Erythroblast (primary cell): ENCODE results near the gene TMEM52.

Experiments
- DNase-seq, 2 experiments: peaks; one replicate each; lab custom pipeline; 2025; lab: John Stamatoyannopoulos, UW
- GATA1 ChIP-seq: IDR thresholded peaks from 2 replicates; pipeline ENCODE4 v1.6.1; 2011; ENCODE audit warnings: low read depth, mild to moderate bottlenecking, control low read depth, low read length, moderate library complexity
- POLR2A ChIP-seq: IDR thresholded peaks from 2 replicates; pipeline ENCODE4 v1.6.1; 2011; ENCODE audit warnings: mild to moderate bottlenecking, low read length

The TMEM52 gene

GRCh38 chr1:1917995-1918900 lies 831 bp downstream of the TMEM52 start:
- TF ChIP-seq POLR2A = no peak
- no peak for TF ChIP-seq GATA1
- no peak for DNase-seq

GRCh38 chr1:1917304-1917976 lies 1.6 kb downstream of the TMEM52 start:
- DNase-seq = no peak
- TF ChIP-seq GATA1 (no peak), POLR2A (no peak)

- DNase-seq = no peak
- TF ChIP-seq POLR2A (no peak), GATA1 (no peak)
Measured at GRCh38 chr1:1916851-1917251, 2.2 kb downstream of the TMEM52 start.

DNA sequence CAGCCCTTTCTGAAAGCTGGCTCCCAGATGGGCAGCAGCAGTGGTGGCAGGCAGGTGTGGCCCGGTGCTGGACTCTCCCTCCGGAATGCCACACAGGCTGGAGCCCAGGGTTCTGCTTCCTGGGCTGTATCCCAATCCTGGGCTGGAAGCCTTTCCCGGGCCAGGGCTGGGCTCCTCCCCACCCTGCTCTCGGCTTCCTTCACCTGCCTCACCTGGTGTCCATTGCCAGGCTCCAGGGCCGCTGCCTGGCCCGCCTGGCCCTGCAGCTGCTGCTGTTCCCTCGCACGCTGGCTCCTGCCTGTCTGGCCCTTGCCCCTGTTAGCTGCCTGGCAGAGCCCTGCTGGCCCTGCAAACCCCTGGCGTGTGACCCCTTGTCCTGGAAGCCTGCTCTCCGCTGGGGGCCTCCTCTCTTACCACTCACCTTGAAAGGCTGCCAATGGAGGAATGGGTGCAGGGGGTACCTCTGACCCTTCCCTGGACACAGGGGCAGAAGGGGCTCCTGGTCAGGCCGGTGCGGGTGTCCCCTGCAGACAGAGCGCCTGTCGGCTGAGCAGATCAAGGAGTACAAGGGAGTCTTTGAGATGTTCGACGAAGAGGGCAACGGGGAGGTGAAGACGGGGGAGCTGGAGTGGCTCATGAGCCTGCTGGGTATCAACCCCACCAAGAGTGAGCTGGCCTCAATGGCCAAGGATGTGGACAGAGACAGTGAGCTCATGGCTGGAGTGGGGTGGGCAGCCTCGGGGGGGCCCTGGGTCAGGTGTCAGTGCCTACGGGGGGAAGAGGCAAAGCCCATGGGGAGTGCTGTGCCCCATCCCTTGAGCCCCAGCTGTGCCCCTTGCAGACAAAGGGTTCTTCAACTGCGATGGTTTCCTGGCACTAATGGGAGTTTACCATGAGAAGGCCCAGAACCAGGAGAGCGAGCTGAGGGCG lies 2.9 kb downstream of the TMEM52 start:
- no peak for TF ChIP-seq POLR2A
- no peak for TF ChIP-seq GATA1
- no peak for DNase-seq

DNA sequence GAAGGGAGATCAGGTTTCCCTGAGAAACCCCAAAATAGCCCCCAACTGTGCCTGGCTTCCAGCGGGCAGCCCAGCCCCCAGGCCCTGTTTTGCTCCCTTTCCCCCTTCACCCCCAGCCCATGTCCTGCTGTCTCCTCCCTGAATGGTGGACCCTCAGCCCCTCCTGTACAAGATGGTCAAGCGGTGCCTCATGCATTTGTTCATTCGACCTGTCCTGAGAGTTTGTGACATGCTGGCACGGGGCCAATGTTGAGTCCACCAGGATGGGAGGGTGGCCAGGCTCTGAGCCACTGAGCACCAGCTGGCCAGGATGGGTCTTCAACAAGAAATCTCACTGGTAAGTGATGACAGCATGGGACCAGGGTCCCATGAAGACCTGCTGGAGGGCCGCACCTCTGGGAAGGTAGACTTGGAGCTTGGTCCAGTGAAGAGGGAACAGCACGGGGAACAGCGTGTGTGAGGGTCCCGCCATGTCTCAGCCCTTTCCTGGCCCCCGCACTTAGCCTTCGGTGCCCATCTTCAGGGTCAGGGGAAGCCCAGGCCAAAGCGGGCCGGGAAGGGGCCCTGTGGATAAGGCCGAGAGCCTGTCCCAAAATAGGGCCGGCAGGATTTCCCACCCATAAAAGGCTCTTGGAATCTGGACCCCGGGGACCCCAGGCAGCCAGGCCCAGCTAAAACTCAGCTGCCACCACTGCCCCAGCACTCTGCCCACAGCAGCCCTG lies 3.9 kb downstream of the TMEM52 start, which contains the start of gene CALML6:
Gene CALML6, plus strand, starts transcription at position 290 of the 722 bp plus-strand sequence. Its CDS starts 21 bp downstream, at position 311.
- TF ChIP-seq GATA1 (no peak), POLR2A (no peak)
- DNase-seq = no peak

DNA sequence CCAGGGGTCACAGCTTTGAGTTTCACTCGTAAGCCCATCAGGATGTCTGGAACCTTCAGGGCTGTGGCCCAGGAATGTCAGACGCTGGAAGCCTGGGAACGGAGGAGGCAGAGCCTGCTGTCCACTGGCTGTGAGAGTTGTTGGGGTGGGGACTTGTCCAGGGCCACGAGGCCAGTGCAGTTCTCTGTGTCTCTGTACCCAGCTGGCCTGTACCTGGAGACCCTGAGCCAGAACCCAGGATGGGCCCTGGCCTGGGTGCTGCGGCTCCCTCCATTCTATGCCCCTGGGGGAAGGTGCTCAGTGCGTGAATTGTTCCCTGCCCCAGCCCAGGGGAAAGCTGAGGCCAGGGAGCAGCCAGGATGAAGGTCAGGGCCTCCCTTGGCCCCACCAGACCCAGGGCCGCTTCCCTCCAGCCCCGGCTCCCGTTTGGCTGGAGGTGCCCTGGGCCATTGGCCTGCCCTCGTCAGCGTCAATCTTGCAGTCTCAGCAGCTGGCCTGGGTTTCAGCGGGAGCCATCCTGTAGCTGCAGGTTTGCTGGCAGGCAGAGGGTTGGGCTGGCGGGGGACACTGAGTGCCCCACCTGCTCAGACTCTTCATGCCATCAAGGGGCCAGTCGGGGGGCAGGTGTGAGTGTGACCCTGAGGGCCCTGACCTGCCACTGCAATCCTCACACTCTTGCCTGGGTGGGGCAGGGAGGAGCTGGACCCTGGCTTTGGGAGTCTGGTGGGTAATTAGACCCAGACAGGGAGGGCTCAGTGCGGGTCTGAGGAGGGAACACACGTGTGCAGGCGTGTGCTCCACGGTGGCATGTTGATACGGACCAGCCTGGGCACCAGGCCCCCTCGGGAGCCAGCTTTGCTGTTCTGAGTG lies 4.7 kb downstream of the TMEM52 start:
- no peak for TF ChIP-seq POLR2A
- no peak for TF ChIP-seq GATA1
- DNase-seq = no peak

- TF ChIP-seq GATA1 = no peak
- TF ChIP-seq POLR2A = no peak
- no peak for DNase-seq
Measured at GRCh38 chr1:1911350-1912041, 7.6 kb downstream of the TMEM52 start.

DNA sequence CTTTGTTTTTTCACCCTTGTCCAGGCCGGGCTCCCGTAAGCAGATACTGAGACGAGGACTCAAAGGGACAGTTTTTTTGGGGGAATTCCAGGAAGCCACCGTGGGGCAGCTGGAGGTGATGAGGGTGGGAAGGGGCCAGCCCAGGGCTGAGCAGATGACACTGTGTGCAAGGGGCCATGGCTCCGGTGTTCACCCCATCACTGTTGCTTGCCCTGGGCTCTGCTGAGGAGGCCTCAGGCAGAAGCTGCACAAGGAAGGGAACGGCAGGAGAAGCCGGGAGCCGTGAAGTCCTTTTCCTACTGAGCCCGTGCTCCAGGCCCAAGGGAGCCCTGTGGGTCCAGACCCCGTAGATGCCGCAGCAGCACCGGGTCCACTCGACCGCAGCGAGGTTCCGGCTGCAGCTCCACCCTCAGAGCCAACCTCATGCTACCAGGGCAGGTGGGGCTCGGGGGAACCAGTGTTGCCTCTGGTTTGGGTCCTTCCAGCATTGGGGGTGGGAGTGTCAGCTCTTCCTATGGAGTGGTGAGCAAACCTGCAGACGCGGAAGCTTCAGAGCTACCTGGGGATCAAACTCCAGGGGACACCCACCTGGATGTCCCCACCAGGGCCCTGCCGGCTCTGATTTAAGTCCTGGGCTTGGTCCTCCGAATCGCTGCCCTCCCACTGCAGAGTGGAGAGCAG lies 8.3 kb downstream of the TMEM52 start:
- TF ChIP-seq GATA1 (no peak), POLR2A (no peak)
- DNase-seq = no peak

- no peak for DNase-seq
- TF ChIP-seq POLR2A (no peak), GATA1 (no peak)
Measured at GRCh38 chr1:1910033-1910465, 9.0 kb downstream of the TMEM52 start.

DNA sequence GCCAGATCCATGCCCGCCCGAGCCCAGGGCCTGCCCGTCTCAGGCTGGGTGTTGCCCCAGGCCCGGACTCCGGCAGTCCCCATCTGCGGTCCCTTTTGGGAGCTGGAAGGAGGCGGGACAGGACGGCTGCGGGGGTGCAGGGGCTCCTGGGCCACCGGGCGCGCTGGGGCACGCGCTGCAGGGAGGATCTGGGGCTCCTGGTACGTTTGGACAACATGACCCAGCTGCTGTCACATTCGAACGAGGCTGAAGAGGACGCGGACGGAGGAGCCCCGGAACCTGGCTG lies 10.6 kb downstream of the TMEM52 start:
- no peak for TF ChIP-seq GATA1
- TF ChIP-seq POLR2A = no peak
- no peak for DNase-seq

DNA sequence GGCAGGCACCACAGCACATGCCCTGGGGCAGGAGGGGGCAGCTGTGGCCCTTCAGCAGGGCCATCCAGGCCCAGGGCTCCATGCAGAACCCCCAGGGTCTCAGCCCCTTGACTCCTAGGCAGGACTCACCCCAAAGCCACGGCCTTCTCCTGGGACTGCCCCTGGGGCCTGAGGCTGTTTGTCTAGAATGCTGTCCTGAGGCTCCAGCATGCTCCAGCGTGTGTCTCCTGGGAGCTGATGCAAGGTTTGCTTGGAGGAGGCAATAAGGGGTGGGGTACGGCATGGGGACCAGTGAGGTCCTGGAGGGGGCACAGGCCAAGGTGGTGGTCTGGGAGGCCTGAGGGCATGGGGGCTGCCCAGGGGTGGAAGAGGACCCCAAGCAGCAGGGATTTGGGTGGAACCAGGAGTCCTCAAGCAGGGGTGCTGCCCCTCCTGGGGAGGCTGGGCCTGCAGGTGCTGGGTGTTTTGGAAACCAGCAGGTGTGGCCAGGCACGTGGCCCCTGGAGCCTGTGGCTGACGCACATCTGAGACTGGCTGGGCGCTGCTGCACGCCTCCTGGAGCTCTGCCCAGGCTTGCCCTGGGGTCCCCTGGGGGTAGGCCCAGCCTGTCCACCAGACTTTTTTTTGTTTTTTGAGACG lies 11.9 kb downstream of the TMEM52 start:
- no peak for TF ChIP-seq GATA1
- no peak for TF ChIP-seq POLR2A
- peak; percentile 38 to 70 for DNase-seq
